Femur (tissue), 1 donor: ENCODE results near the gene PKP4.
"Not testable (repeated sequence)": the region's sequence is repeated elsewhere in the genome, so short reads cannot be mapped to it uniquely, and the experiment has no call there.

ENCODE experiments used
- DNase-seq: peaks from one replicate; pipeline ENCODE4 v3.0.0-alpha.2; 2017

PKP4 gene

GRCh38 chr2:158473300-158473699 lies 16.5 kb downstream of the PKP4 start:
- not testable (repeated sequence) for DNase-seq

DNA sequence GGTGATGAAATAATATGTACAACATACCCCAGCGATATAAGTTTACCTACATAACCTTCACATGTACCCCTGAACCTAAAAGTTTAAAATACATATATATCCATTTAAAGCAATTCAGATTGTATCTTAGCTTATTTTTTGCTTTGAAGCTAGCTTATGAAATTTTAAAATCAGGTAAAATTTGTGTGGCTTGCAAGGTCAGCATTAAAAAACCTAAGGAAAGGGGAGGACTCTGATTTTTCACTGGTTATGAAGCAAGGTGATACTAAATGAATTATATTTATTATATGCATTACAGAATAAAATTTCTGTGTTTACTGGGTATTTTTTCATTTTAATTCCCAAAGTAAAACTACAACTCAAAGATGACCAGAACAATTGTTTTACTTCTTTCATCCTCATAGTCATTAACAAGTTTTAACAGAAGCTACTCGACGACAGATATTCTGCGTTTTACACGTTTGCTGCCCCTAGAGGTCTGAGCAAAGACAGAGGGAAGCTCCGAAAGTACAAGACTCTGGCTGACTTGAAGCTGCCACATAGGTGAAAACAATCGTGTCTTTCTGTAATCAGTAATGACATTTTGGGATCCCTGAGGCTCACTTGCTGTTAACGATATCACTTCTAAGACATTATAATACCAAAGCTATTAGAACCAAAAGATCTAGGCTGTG lies 17.1 kb downstream of the PKP4 start:
- no peak for DNase-seq

DNA sequence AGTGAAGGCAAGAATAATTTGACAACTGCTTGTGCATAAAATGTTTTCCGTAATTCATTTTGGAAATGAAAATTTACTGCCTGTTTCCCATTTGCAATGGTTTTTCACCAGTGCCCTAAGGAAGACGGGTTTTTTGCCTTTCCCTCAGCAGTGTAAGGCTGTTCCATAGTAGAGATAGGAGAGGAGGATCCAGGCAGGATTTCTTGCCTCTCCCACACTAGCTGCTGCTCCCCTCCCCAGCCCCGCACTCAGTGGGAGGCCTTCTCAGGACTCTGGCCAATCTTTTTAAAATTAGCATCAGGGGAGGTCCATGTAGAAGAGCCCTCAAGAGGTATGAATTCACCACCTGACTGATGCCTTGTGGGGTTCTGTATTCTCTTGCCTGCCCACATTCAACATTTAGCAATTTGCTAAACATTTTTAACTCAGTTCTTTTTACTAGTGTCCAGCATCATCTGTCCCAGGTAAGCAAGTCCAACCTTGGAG lies 17.8 kb downstream of the PKP4 start:
- DNase-seq, result not testable (repeated sequence)

- no peak for DNase-seq
Observed at GRCh38 chr2:158477202-158477601, 20.4 kb downstream of the PKP4 start.

GRCh38 chr2:158478237-158478636 lies 21.5 kb downstream of the PKP4 start:
- DNase-seq, result no peak

GRCh38 chr2:158478816-158479215 lies 22.1 kb downstream of the PKP4 start:
- DNase-seq, result no peak

GRCh38 chr2:158481116-158481515 lies 24.4 kb downstream of the PKP4 start:
- DNase-seq, result no peak

GRCh38 chr2:158482594-158482993 lies 25.8 kb downstream of the PKP4 start:
- DNase-seq, result no peak

GRCh38 chr2:158484892-158485556 lies 28.3 kb downstream of the PKP4 start:
- DNase-seq, result no peak

- no peak for DNase-seq
Observed at GRCh38 chr2:158486150-158486969, 29.6 kb downstream of the PKP4 start.

DNA sequence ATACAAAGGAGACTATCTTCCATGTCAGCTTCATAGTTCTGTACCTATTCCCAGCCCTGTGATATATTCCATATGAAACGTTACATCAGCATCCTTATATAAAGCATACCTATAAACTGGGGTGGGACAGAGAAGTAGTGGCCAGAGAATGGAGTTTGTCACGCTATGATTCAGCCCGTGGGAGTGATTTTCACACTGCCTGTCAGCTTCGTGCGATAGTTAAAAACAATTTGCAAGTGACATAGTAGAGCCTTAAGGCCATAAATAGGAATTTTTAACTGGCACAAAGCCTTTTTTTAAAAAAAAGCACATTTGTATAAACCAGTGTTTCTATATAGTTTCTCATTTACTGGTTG lies 30.2 kb downstream of the PKP4 start:
- DNase-seq, result no peak

DNA sequence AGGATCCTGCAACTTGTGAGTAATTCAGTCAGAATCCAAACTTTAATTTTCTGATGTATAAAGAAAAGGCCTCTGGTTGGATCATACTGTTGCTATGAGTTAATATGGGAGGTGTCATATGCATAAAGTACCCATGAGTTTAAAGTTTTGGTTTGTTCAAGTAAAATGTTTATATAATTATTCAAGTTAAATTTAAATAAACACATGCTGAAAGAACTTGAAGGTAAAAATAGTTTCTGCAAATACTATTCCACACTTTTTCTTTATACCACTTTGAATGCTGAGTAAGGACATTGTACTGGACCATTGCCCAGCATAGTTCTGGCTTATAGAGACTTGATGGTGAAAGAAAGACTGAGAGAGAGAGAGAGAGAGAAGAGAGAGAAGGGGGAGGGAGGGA lies 30.7 kb downstream of the PKP4 start:
- DNase-seq, result no peak

DNA sequence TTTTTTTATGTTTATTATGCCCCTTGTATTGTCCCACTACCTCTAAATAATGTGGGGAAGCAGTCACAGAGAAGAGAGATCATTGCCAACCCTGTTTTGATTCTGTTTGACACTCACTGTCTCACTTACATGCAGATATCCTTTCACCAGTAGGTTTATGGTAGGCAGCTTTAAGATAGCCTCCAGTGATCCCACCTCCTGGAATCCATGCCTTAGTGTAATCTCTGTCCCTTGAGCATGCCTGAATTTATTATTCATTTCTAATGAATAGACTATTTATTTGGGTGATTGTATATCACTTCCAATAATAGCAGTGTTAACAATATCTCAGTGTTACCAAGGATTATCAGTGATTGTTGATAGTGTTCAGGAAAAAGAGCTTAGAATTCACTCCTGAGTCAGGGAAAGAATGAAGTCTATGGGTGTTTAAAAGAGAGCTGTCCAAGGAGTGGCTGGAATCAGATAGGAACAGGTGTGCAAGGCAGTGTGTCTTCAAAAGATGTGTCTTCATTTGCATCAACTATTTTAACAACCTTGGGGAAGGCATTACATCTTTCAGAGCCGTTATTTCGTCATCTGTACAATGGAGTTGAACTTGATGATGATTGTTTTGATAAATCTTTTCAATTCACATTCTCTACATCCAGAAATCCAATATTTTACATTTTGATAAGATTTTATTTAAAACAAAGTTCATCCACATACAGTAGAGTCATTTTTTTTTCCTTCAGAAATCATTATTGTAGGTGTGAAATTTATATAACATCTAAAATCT lies 31.9 kb downstream of the PKP4 start:
- no peak for DNase-seq

DNA sequence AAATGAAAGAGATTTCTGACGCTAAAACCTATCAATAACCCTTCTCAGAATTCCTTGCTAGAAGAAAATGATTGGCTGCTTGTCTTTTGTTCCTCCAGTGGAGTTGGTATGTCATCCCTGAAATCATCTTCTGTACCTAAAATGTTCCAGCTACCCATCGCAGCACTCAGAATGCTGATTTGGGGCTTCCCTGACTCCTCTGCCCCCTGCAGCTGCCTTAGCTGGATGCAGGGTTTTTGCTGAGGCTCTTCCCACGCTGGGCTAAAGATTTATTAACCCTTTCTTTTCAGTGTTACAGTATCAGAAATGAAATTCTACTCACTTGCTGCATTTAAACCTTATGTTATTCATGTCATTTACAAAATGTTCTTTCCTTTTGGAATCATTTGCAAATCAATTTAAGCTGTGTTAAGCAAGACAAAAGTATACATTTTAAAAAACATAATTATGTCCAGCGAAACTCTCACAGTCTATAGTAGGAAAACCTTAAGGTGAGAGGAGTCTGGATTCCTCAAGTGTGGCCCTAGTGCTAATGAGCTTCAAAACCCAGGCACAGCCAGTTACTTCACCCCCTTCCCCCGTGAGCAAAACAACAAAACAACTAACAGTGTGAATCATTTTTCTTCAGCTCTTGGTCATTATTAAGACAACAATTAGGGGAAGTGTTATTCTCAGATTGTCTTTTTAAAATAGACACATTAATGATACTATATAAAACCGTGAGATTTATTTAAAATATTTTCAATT lies 32.8 kb downstream of the PKP4 start:
- no peak for DNase-seq

- no peak for DNase-seq
Observed at GRCh38 chr2:158491072-158491471, 34.3 kb downstream of the PKP4 start.

GRCh38 chr2:158493458-158493857 lies 36.7 kb downstream of the PKP4 start:
- no peak for DNase-seq

- no peak for DNase-seq
Observed at GRCh38 chr2:158495175-158495574, 38.4 kb downstream of the PKP4 start.

DNA sequence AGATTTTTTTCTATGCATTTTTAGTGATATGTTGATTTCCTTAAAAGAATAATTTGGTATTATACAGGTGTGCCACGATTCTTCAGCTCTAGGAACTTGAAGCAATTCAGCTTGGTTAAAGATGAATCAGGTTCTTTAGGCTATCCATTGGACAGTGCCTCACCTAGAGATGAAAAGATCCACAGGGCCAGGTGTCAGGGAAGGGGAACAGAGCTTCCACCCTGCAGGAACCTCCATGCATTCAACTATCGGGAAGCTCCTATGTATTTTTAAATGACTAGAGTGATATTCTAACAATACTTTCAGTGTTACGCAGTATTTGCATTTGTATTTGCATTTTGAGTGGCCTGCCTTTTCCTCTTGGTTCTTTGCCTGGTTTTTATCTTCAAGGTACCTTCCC lies 40.2 kb downstream of the PKP4 start:
- DNase-seq, result no peak

- no peak for DNase-seq
Observed at GRCh38 chr2:158497486-158497885, 40.7 kb downstream of the PKP4 start.

DNA sequence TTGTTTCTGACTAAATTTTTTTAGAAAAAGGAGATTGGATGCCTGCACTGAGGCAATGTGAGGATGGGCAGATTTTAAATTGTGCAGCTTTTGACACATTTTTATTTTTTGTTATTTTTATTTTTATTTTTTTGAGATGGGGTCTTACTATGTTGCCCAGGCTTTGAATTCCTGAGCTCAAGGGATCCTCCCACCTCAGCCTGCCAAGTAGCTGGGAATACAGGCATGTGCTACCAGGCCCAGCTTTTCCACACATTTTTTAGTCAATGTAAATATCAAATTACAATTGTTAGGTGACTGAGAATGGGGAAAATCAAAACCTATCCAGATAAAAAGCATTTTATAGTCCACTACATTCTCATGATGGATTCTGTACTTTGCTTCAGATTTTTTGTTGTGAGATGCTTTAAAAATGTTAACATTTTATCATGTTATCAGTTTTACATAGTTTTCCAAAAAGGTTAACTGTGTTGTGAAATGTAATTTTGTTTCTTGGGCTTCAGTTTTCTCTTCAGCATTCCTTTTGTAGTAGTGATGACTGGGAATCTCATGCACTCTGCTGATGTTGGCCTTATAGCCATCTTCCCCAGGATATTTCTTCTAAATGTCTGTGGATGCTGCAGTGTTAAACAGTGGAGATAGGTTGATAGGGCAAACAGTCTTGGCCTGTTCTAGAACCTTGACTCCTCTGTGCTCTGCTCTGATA lies 41.4 kb downstream of the PKP4 start:
- DNase-seq, result no peak

- no peak for DNase-seq
Observed at GRCh38 chr2:158498749-158499136, 42.0 kb downstream of the PKP4 start.

- DNase-seq, result no peak
Observed at GRCh38 chr2:158499383-158499782, 42.6 kb downstream of the PKP4 start.
